Glomerular endothelial cell (primary cell): ENCODE results near the gene BNC2. TPM values are rescaled to one million over a fixed set of nuclear protein-coding genes. Genes with fewer than 3 reads are reported as not detected.
"Not testable (repeated sequence)": the region's sequence is repeated elsewhere in the genome, so short reads cannot be mapped to it uniquely, and the experiment has no call there.

Source experiments
- DNase-seq: peaks from one replicate; pipeline ENCODE4 v3.0.0-alpha.2; 2011; ENCODE audit warnings: low read depth, low spot score; ENCODE audit errors: extremely low read depth
- total RNA-seq: library from RNA; depleted of rRNA; stranded (reverse); fragments of >200 nt; gene quantifications from 2 replicates; pipeline ENCODE4 v1.2.3, GENCODE V29; 2015

The BNC2 gene
- total RNA-seq, 1 donor from 2014 or later = 19.0 TPM

DNA sequence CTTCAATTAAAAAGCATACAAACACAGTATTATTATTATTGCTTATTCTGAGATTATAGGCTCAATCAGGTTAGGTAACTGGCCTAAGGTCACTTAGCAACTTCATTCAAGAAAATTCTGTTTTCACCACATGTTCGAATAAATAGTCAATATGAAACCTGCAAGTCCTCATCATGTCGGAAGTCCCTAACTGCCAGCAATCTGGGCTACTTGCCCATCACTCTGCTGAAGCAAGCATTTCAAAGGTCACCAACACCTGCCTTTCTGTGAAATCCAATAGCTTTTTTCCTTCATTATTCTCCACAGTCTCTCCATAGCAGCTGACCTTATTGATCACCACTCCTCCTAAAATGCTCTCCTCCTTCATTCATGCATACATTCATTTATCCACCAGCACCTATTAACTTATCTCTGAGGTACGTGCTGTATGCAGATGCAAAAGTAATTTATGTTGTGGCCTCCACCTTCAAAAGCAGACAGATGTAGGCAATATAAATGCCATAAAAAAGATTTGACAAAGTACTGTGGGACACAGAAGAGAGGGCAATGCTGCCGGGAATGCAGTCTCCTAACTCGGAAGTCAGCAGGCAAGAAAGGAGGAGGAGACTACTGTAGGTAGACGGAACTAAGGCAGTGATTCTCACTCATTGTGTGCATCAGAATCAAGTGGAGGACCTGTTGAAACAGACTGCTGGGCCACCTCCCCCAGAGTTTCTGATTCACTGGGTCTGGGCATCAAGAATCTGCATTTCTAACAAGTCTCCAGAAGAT is 310.9 kb downstream of the BNC2 start:
- DNase-seq = no peak

DNA sequence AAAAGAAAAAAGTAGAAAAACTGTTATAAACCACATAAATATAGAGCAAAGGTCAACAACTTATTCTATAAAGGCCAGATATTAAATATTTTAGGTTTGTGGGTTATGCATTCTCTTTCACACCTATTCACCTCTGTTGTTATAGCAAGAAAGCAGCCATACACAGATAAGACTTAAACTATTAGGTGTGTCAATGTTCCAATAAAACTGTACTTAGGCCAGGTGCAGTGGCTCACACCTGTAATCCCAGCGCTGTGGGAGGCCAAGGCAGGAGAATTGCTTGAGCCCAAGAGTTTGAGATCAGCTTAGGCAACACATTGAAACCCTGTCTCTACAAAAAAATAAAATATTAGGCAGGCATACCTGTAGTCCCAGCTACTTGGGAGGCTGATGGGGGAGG is 314.7 kb downstream of the BNC2 start:
- DNase-seq = no peak

- no peak for DNase-seq
Observed at GRCh38 chr9:16553869-16554540, 316.5 kb downstream of the BNC2 start.

DNA sequence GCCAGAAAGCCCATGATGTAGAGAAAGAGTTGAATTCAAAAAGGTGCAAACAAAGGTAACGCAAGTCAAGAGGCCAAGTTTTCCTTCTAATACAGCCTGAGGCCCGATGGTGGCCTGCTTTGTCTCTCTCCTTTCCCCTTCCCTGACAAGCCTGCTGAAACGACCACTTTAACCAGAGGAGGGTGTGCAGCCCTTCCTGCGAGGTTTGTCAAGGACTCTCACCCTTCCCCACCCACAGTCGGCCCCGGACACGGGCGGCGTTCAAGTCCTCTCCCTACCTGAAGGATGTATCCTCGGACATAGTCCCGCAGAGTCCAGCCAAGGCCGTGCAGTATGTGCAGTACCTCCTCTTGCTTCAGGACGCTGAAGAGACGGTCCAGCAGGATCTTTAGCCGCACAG is 318.2 kb downstream of the BNC2 start:
- DNase-seq = no peak

DNA sequence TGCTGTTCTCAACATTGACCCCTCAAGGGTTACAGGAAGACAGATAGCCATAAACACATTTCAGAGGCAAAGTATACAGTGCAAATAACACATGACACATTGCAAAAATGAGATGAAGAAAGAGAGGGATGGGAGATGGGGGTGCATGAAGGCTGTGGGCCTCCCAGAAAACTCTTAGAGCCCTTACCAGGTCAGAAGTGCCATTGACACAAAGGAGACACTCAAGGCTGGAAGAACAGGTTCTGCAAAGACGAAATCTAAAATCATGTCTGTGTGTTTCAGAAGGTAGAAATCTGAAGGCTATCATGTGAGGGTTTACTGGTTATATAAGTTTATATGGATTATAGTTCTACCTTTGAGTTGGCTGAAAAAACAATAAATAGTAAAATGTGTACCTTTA is 318.8 kb downstream of the BNC2 start:
- DNase-seq = no peak

GRCh38 chr9:16545639-16546038 is 324.8 kb downstream of the BNC2 start:
- DNase-seq = no peak

DNA sequence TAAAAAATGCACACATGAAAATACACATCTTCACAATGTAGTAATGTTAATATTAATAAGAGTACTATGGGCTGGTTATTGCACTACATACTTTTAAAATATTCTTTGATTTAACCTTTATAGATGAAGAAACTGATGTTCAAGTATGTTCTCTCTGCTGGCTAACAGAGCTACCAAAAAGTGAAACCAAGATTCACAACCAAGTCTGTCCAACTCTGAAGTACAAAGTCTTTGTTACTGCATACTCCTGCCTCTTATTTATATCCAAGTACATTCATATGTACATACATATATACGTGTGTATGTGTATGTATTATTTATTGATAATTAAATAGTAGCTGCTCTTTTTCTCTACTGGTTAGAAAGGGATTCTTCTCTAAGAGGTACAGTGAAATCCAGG is 325.6 kb downstream of the BNC2 start:
- DNase-seq = no peak

DNA sequence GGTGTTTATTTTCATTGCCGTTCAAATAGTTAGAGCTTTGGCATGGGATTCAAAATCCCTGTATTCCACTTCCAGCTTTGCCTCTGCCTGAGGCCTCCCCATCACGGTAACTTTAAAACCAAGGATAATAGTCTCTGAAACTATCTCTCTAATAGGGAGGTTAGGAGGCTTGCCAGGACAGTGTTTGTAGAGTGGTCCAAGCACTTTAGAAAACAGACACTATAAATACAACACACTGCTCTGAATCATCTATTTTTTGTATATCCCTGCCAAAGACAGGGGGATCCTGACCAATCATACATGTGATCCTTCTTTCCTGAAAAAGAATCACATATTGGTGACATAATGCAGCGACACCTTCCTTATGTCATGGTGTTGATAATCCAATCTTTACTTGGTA is 326.8 kb downstream of the BNC2 start:
- DNase-seq = no peak

GRCh38 chr9:16543225-16543624 is 327.2 kb downstream of the BNC2 start:
- DNase-seq = no peak

- no peak for DNase-seq
Observed at GRCh38 chr9:16542290-16542689, 328.2 kb downstream of the BNC2 start.

- no peak for DNase-seq
Observed at GRCh38 chr9:16540743-16541613, 329.5 kb downstream of the BNC2 start.

- DNase-seq = not testable (repeated sequence)
Observed at GRCh38 chr9:16539626-16540025, 330.8 kb downstream of the BNC2 start.

DNA sequence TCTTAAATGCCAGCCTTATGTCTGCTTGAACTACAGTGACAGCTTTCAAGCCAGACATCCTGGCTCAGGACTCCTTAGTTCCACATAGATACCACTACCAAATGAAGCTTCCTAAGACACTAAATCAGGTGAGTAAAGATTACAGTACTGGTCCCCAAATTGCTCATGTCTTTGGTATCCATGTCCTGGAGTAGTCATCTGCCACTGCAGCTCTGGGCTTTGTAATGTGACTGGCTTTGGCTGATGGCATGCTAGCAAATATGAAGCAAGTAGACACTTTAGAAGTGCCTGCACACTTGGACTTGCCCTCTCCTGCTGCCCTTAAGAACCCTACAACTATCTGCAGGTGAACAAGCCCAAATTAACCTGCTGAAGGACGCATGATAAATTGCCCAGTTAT is 334.9 kb downstream of the BNC2 start:
- DNase-seq = no peak

- no peak for DNase-seq
Observed at GRCh38 chr9:16532681-16533450, 337.6 kb downstream of the BNC2 start.

DNA sequence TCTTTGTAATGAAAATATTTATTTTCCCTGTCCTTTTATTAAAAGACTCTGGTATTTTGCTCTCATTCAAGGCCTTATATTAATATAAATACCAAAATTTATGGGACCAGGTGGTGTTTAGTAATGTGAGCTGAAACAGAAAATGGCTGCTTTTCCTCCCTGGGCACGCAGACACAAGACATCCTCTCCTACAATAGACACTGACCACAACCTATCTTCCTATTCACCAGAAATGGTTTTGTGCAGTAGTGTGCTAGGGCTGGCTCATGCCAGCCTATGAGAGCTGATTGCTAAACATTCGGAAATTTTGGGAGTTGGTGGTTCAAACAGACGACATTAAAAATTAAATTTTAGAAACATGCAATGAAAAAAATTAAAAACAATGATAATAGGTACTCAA is 338.2 kb downstream of the BNC2 start:
- no peak for DNase-seq

- DNase-seq = no peak
Observed at GRCh38 chr9:16530669-16531642, 339.5 kb downstream of the BNC2 start.

GRCh38 chr9:16527573-16527972 is 342.9 kb downstream of the BNC2 start:
- no peak for DNase-seq

DNA sequence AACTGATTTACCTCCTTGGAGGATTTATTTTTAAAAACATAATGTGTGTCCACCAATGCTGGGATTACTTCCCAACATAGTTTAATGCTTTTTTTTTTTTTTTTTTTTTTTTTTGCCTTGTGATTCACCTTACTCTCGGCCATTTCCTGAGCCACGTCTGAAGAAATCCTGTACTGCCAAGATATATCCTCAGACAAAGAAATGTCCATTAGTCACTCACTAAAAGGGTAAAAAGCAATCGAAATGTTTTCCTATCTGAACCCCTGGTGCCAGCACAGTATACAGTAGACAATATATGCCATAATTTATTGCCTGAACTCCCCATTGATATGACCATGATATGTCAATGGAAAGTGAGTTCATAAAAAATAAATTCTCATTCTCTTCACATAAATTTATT is 344.1 kb downstream of the BNC2 start:
- DNase-seq = no peak

GRCh38 chr9:16524823-16525222 is 345.6 kb downstream of the BNC2 start:
- no peak for DNase-seq

- DNase-seq = no peak
Observed at GRCh38 chr9:16524078-16524477, 346.4 kb downstream of the BNC2 start.
